Mesenchymal stem cell (in vitro differentiated cells and primary cell): ENCODE measurements around the gene BNIP2.

Experiments
- DNase-seq: peaks from one replicate; pipeline ENCODE4 v3.0.0-alpha.2; 2013
- H2AFZ ChIP-seq: one replicate; pipeline ENCODE4 v1.6.1; 2013; ENCODE audit warnings: low read depth, mild to moderate bottlenecking, control low read depth, inconsistent platforms, low read length, moderate library complexity
- H2AK5ac ChIP-seq: 2 replicates; pipeline ENCODE4 v1.6.1; 2013; ENCODE audit warnings: low read length, moderate library complexity, mild to moderate bottlenecking, inconsistent platforms; ENCODE audit not compliant: severe bottlenecking
- H2BK120ac ChIP-seq: one replicate; pipeline ENCODE4 v1.6.1; 2013; ENCODE audit warnings: low read depth, mild to moderate bottlenecking, inconsistent platforms, low read length, moderate library complexity
- H2BK12ac ChIP-seq, 2 experiments: one replicate each; pipeline ENCODE4 v1.6.1; 2013; ENCODE audit warnings: inconsistent platforms in 2 of 2, low read length in 2 of 2, mild to moderate bottlenecking in 2 of 2, moderate library complexity in 2 of 2, control low read depth in 1 of 2
- H2BK15ac ChIP-seq: one replicate; pipeline ENCODE4 v1.6.1; 2013; ENCODE audit warnings: mild to moderate bottlenecking, low read depth, inconsistent platforms; ENCODE audit not compliant: poor library complexity, severe bottlenecking
- H2BK5ac ChIP-seq: 2 replicates; pipeline ENCODE4 v1.6.1; 2013; ENCODE audit warnings: low read depth, mild to moderate bottlenecking, low read length, control low read depth, inconsistent platforms; ENCODE audit not compliant: poor library complexity, severe bottlenecking
- H3K14ac ChIP-seq, 2 experiments: one replicate each; pipeline ENCODE4 v1.6.1; 2013; ENCODE audit warnings: inconsistent platforms in 2 of 2, low read length in 2 of 2, control low read depth in 1 of 2, mild to moderate bottlenecking in 1 of 2, moderate library complexity in 1 of 2
- H3K18ac ChIP-seq, 2 experiments: one replicate each; pipeline ENCODE4 v1.6.1; 2013; ENCODE audit warnings: inconsistent platforms in 2 of 2, low read length in 2 of 2, control low read depth in 1 of 2, low read depth in 1 of 2, mild to moderate bottlenecking in 1 of 2
- H3K23ac ChIP-seq, 2 experiments: one replicate each; pipeline ENCODE4 v1.6.1; 2013; ENCODE audit warnings: inconsistent platforms in 2 of 2, low read length in 2 of 2, mild to moderate bottlenecking in 2 of 2, moderate library complexity in 2 of 2, control low read depth in 1 of 2
- H3K27ac ChIP-seq: 2 replicates; pipeline ENCODE4 v1.5.1; 2013; ENCODE audit warnings: mild to moderate bottlenecking, moderate library complexity, low read length, control low read depth, inconsistent platforms; ENCODE audit not compliant: poor library complexity, severe bottlenecking
- H3K27me3 ChIP-seq, 2 experiments: 2 replicates each; pipeline versions ENCODE4 v1.6.1 to v1.7.0; 2013; ENCODE audit warnings: low read length in 2 of 2, mild to moderate bottlenecking in 2 of 2, moderate library complexity in 2 of 2, control low read depth in 1 of 2, inconsistent platforms in 1 of 2; ENCODE audit not compliant: control insufficient read depth in 1 of 2, insufficient read depth in 1 of 2
- H3K36me3 ChIP-seq, 2 experiments: 2 replicates each; pipeline versions ENCODE4 v1.6.1 to v1.7.0; 2013; ENCODE audit warnings: low read length in 2 of 2, control low read depth in 1 of 2, inconsistent platforms in 1 of 2, low read depth in 1 of 2, mild to moderate bottlenecking in 1 of 2; ENCODE audit not compliant: insufficient read depth in 2 of 2, control insufficient read depth in 1 of 2
- H3K4ac ChIP-seq, 2 experiments: one replicate each; pipeline ENCODE4 v1.6.1; 2013; ENCODE audit warnings: inconsistent platforms in 2 of 2, low read length in 2 of 2, mild to moderate bottlenecking in 2 of 2, moderate library complexity in 2 of 2, control low read depth in 1 of 2, low read depth in 1 of 2
- H3K4me1 ChIP-seq: 2 replicates; pipeline ENCODE4 v1.6.1; 2013; ENCODE audit warnings: low read depth, low read length, control low read depth; ENCODE audit not compliant: control insufficient read depth, insufficient read depth
- H3K4me2 ChIP-seq: 2 replicates; pipeline ENCODE4 v1.6.1; 2013; ENCODE audit warnings: low read length, mild to moderate bottlenecking, inconsistent platforms; ENCODE audit not compliant: poor library complexity, severe bottlenecking
- H3K4me3 ChIP-seq, 2 experiments: 2 replicates each; pipeline versions ENCODE4 v1.5.1 to v1.7.0; 2013; ENCODE audit warnings: low read length in 2 of 2, mild to moderate bottlenecking in 2 of 2, control low read depth in 1 of 2, low read depth in 1 of 2; ENCODE audit not compliant: insufficient read depth in 1 of 2
- H3K79me1 ChIP-seq: replicated peaks from 2 replicates; pipeline ENCODE4 v1.6.1; 2013; ENCODE audit warnings: mild to moderate bottlenecking, control low read depth, low read length, inconsistent platforms; ENCODE audit not compliant: poor library complexity, severe bottlenecking
- H3K9ac ChIP-seq: 2 replicates; pipeline ENCODE4 v1.7.0; 2013; ENCODE audit warnings: mild to moderate bottlenecking, low read length, moderate library complexity
- H3K9me3 ChIP-seq: 2 replicates; pipeline ENCODE4 v1.7.0; 2013; ENCODE audit warnings: mild to moderate bottlenecking, low read length; ENCODE audit not compliant: control insufficient read depth
- H4K8ac ChIP-seq: one replicate; pipeline ENCODE4 v1.6.1; 2013; ENCODE audit warnings: inconsistent platforms, mild to moderate bottlenecking, low read length, moderate library complexity
- H4K91ac ChIP-seq: one replicate; pipeline ENCODE4 v1.6.1; 2013; ENCODE audit warnings: mild to moderate bottlenecking, low read length, inconsistent platforms
- WGBS: methylation state at CpG from one replicate; pipeline ENCODE4 v1.1.7; 2013; ENCODE audit warnings: mixed read lengths; 5-methylcytosine and 5-hydroxymethylcytosine counted together

Gene BNIP2

GRCh38 chr15:59632714-59633113, 56.4 kb downstream of the BNIP2 start:
- Histone ChIP-seq H3K9me3 (no peaks in the 10 kb centered on the region), H2AFZ (no peak overlapping the region), H2BK120ac (no peak overlapping the region), H3K27ac (no peak overlapping the region), H3K4me3 (no peak overlapping the region), H4K8ac (no peak overlapping the region), H2AK5ac (no peak overlapping the region), H3K4ac (no peak overlapping the region), H3K23ac (no peak overlapping the region), H3K4me2 (no peak overlapping the region), H3K4me1 (no peaks in the 10 kb centered on the region), H3K79me1 (no peaks in the 10 kb centered on the region), H2BK12ac (no peak overlapping the region), H3K14ac (no peak overlapping the region), H3K18ac (no peak overlapping the region), H3K36me3 (peaks cover 0 to 16% of the 10 kb centered on the region in 2 experiments), H3K27me3 (no peaks in the 10 kb centered on the region), H3K9ac (no peak overlapping the region), H2BK5ac (no peak overlapping the region), H4K91ac (no peak overlapping the region), H2BK15ac (no peak overlapping the region)
- WGBS = 31% methylated on average over 4 of the region's 4 CpGs
- DNase-seq = peak; percentile 18

GRCh38 chr15:59622289-59622688, 66.8 kb downstream of the BNIP2 start:
- Histone ChIP-seq H3K4me3 (no peak overlapping the region), H4K91ac (no peak overlapping the region), H3K4me1 (peaks cover 4% of the 10 kb centered on the region), H2BK12ac (no peak overlapping the region), H2AFZ (no peak overlapping the region), H3K27ac (no peak overlapping the region), H2AK5ac (no peak overlapping the region), H3K36me3 (peaks cover 0 to 3% of the 10 kb centered on the region in 2 experiments), H3K4ac (no peak overlapping the region), H3K9ac (no peak overlapping the region), H2BK120ac (no peak overlapping the region), H3K23ac (no peak overlapping the region), H2BK5ac (no peak overlapping the region), H3K79me1 (peaks cover 2% of the 10 kb centered on the region), H2BK15ac (no peak overlapping the region), H3K14ac (no peak overlapping the region), H3K18ac (no peak overlapping the region), H3K4me2 (no peak overlapping the region), H3K27me3 (peaks cover 0 to 35% of the 10 kb centered on the region in 2 experiments), H3K9me3 (no peaks in the 10 kb centered on the region), H4K8ac (no peak overlapping the region)
- peak; percentile 47 for DNase-seq
- 18% methylated on average over 4 of the region's 6 CpGs for WGBS

- Histone ChIP-seq H3K4ac (no peak overlapping the region), H2BK120ac (no peak overlapping the region), H3K27ac (no peak overlapping the region), H3K23ac (no peak overlapping the region), H2AFZ (no peak overlapping the region), H3K18ac (no peak overlapping the region), H3K79me1 (peaks cover 2% of the 10 kb centered on the region), H2AK5ac (no peak overlapping the region), H3K9ac (no peak overlapping the region), H3K36me3 (peaks cover 0 to 3% of the 10 kb centered on the region in 2 experiments), H3K4me2 (no peak overlapping the region), H2BK5ac (no peak overlapping the region), H4K91ac (no peak overlapping the region), H3K14ac (no peak overlapping the region), H3K4me3 (no peak overlapping the region), H3K9me3 (no peaks in the 10 kb centered on the region), H4K8ac (no peak overlapping the region), H3K4me1 (peaks cover 6% of the 10 kb centered on the region), H2BK12ac (no peak overlapping the region), H3K27me3 (peaks cover 0 to 24% of the 10 kb centered on the region in 2 experiments), H2BK15ac (no peak overlapping the region)
- DNase-seq = no peak
- WGBS = 75% methylated on average over 4 of the region's 4 CpGs
These were observed 70.7 kb downstream of the BNIP2 start for GRCh38 chr15:59618406-59618805.

- Histone ChIP-seq H3K27me3 (peaks cover 0 to 24% of the 10 kb centered on the region in 2 experiments), H3K9ac (no peak overlapping the region), H3K4ac (no peak overlapping the region), H3K36me3 (peaks cover 0 to 3% of the 10 kb centered on the region in 2 experiments), H3K18ac (no peak overlapping the region), H3K4me3 (no peak overlapping the region), H2BK12ac (no peak overlapping the region), H2AK5ac (no peak overlapping the region), H2AFZ (no peak overlapping the region), H4K8ac (no peak overlapping the region), H3K23ac (no peak overlapping the region), H3K79me1 (peaks cover 3% of the 10 kb centered on the region), H3K4me2 (no peak overlapping the region), H2BK120ac (no peak overlapping the region), H4K91ac (no peak overlapping the region), H3K4me1 (peaks cover 5% of the 10 kb centered on the region), H2BK5ac (no peak overlapping the region), H3K9me3 (no peaks in the 10 kb centered on the region), H2BK15ac (no peak overlapping the region), H3K27ac (no peak overlapping the region), H3K14ac (no peak overlapping the region)
- no peak for DNase-seq
- 85% methylated on average over 3 of the region's 3 CpGs for WGBS
These were observed 72.7 kb downstream of the BNIP2 start for GRCh38 chr15:59616379-59616778.
